ENCODE results near the gene ALLC. TPM values are rescaled to one million over a fixed set of nuclear protein-coding genes. Genes with fewer than 3 reads are reported as not detected.

Gene ALLC
- total and polyA plus RNA-seq, 9 of the 15 experiments (the other 6 are each of a cell fraction or from before 2014, with no cell fraction given), result not detected

DNA sequence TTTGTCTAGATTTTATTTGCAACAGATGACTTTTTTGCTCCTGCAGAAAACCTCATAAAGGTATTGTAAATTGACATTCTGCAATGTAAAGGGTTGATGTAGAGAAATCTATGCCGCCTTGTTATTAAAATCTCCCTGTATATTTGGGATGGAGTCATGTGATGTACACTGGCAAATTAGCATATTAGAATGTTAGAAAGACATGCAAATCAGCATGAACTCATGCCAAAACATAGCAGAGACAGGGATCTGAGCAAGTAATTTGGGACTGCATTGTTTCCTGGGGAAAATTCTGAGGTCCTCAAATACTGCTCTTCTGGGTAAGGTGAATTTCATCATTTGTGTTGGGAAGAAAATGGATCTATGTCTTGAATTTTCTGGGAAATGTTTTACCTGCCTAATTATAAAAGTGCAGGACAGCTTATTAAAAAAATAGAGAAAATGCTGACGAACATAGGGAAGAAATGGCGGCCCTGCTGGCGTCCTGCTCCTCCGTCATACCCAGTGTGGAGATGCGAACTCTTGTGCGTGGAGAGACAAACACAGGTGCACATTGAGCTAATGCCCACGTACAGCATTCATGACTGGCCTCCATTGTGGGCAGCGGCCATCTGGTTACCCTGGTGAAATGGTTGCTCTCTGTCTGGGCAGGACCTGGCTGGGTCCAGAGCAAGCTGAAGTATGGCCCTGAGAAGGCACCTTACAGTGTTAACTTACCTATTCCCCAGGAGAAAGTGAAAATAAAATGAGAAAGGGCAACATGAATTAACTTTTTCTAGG lies 16.3 kb downstream of the ALLC start (continued):
- TF ChIP-seq, protein P1, sequence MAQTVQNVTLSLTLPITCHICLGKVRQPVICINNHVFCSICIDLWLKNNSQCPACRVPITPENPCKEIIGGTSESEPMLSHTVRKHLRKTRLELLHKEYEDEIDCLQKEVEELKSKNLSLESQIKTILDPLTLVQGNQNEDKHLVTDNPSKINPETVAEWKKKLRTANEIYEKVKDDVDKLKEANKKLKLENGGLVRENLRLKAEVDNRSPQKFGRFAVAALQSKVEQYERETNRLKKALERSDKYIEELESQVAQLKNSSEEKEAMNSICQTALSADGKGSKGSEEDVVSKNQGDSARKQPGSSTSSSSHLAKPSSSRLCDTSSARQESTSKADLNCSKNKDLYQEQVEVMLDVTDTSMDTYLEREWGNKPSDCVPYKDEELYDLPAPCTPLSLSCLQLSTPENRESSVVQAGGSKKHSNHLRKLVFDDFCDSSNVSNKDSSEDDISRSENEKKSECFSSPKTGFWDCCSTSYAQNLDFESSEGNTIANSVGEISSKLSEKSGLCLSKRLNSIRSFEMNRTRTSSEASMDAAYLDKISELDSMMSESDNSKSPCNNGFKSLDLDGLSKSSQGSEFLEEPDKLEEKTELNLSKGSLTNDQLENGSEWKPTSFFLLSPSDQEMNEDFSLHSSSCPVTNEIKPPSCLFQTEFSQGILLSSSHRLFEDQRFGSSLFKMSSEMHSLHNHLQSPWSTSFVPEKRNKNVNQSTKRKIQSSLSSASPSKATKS (CRISPR knock-in tag; IDR thresholded peaks at IDR 0.05), result no peak
- TF ChIP-seq ZNF551 (CRISPR knock-in tag; IDR thresholded peaks at IDR 0.05), result no peak

DNA sequence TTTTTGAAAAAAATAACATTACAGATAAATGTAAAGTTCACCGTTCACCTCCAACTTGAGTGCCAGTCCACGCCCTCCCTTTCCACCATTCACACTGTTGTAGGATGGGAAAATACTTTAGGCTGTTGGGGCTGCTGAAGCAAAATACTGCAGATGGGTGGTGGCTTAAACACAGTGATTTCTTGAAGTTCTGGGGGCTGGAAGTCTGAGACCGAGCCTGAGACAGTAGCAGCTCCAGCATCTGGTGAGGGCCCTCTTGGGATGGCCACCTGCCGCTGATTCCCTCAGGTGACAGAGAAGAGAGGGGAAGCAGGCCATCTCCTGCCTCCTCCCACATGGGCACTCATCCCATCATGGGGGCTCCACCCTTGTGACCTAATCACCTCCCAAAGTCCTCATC lies 17.7 kb downstream of the ALLC start:
- Histone ChIP-seq H2AFZ (ENCODE audit: low read depth, low read length) (no peak overlapping the region), H3K4me1 (replicated peaks in 1 of 2; ENCODE audit: control insufficient read depth in 2 of 2, insufficient read depth in 2 of 2, low read length in 2 of 2) (no peaks in the 10 kb centered on the region), H3K79me2 (ENCODE audit: control insufficient read depth, insufficient read depth, low read length) (no peaks in the 10 kb centered on the region), H3K4me2 (ENCODE audit: insufficient read depth, low read length) (no peak overlapping the region), H3K9me1 (ENCODE audit: control insufficient read depth, insufficient read depth, low read length) (no peaks in the 10 kb centered on the region), H3K27me3 (ENCODE audit: control insufficient read depth in 2 of 2, insufficient read depth in 2 of 2, low read length in 2 of 2) (peaks cover 24 to 63% of the 10 kb centered on the region in 2 experiments; a peak in 4 of 5 replicates), H3K9me3 (replicated peaks; ENCODE audit: control insufficient read depth, insufficient read depth, low read depth, low read length) (no peaks in the 10 kb centered on the region), H3K4me3 (no peak overlapping the region), H3K36me3 (ENCODE audit: control insufficient read depth, insufficient read depth, low read length) (no peaks in the 10 kb centered on the region), H3K9ac (ENCODE audit: insufficient read depth in 1 of 2, low read depth in 2 of 2, low read length in 2 of 2) (no peak overlapping the region), H4K20me1 (replicated peaks; ENCODE audit: control insufficient read depth, insufficient read depth, low read length) (no peaks in the 10 kb centered on the region), H3K27ac (ENCODE audit: extremely low read depth, low read depth, low read length) (no peak overlapping the region)
- ATAC-seq, result no peak
- BruUV-seq (replicated peaks), result no TSS peak
- in situ Hi-C loops (cut with MboI) (no loop called here), intact Hi-C loops (cut with micrococcal nuclease) (no loop called here)
- no peak for TF ChIP-seq SREBF2 (CRISPR knock-in tag; IDR thresholded peaks at IDR 0.05)
- no peak for TF ChIP-seq PCBP2 (IDR thresholded peaks at IDR 0.05; ENCODE audit: low read depth, low read length, poor library complexity, severe bottlenecking)
- TF ChIP-seq SNRNP70 (optimal IDR thresholded peaks at IDR 0.05; ENCODE audit: low read depth, low read length), result no peak
- POLR2A ChIA-PET, result no interaction called here
- CTCF ChIA-PET (ENCODE audit: low intra/inter-chr PET ratio), result no interaction called here
- no peak for FAIRE-seq
- 0% methylated on average over 4 of the region's 4 CpGs for WGBS (ENCODE audit: insufficient coverage, low coverage, missing lambda C conversion rate)
- no peak for DNase-seq (ENCODE audit: extremely low read depth in 1 of 4, low spot score in 3 of 4)

Data from K562 (cell line).